A549 (cell line): Measurements from ENCODE around the gene AKAP5.

Experiments
- CEBPB ChIP-seq, 2 experiments: fragments of >200 bp in 1 of 2; sonication (Bioruptor Twin) in 1 of 2; formaldehyde crosslinking in 1 of 2; IDR thresholded peaks; 2 replicates each; pipeline ENCODE4 v1.6.1; 2012 to 2016
- CHD4 ChIP-seq: fragments of 200-600 bp; sonication (generic); IDR thresholded peaks from 2 replicates; pipeline ENCODE4 v1.6.1; 2016; ENCODE audit warnings: antibody characterized with exemption, mild to moderate bottlenecking, borderline replicate concordance
- KDM5A ChIP-seq: fragments of 200-600 bp; sonication (generic); IDR thresholded peaks from 2 replicates; pipeline ENCODE4 v1.6.1; 2016; ENCODE audit warnings: antibody characterized with exemption, mild to moderate bottlenecking
- POLR2A ChIP-seq: IDR thresholded peaks from 2 replicates; pipeline ENCODE4 v1.6.1; 2012; ENCODE audit warnings: mild to moderate bottlenecking, low read length
- POLR2AphosphoS2 ChIP-seq: conservative IDR thresholded peaks from 2 replicates; pipeline ENCODE4 v1.6.1; 2012; ENCODE audit warnings: low read length, improper control_type of control experiment, inconsistent platforms
- RCOR1 ChIP-seq: fragments of 150-350 bp; IDR thresholded peaks from 2 replicates; pipeline ENCODE4 v1.6.1; 2014; ENCODE audit warnings: antibody characterized with exemption, low read length, low read depth
- RFX5 ChIP-seq: fragments of 450-650 bp; IDR thresholded peaks from 2 replicates; pipeline ENCODE4 v1.7.1; 2014; ENCODE audit warnings: antibody characterized with exemption, mild to moderate bottlenecking, moderate library complexity
- TFCP2L1 ChIP-seq: fragments of 250-450 bp; sonication (Bioruptor Pico); IDR thresholded peaks from 2 replicates; pipeline ENCODE4 v1.5.0; 2021; ENCODE audit warnings: mild to moderate bottlenecking
- USF2 ChIP-seq: fragments of 450-650 bp; IDR thresholded peaks from 2 replicates; pipeline ENCODE4 v1.6.1; 2014; ENCODE audit warnings: antibody characterized with exemption
- TF ChIP-seq, protein P1 (sequence below): IDR thresholded peaks from 2 replicates; pipeline ENCODE4 v1.6.1; 2012
- TF ChIP-seq, protein P2 (sequence below): fragments of >200 bp; sonication (Bioruptor Twin); formaldehyde crosslinking; IDR thresholded peaks from 3 replicates; pipeline ENCODE4 v1.5.1; 2016
- TF ChIP-seq, protein P3 (sequence below): fragments of 200-600 bp; sonication (generic); IDR thresholded peaks from 2 replicates; pipeline ENCODE4 v1.6.1; 2016; ENCODE audit warnings: antibody characterized with exemption, mild to moderate bottlenecking, moderate library complexity

- TF ChIP-seq USF2 (no peak), POLR2A (no peak), POLR2AphosphoS2 (no peak), RFX5 (no peak), CHD4 (no peak), TFCP2L1 (CRISPR knock-in tag) (no peak), CEBPB (IDR thresholded peaks at IDR 0.05) (no peak), KDM5A (no peak), RCOR1 (no peak)
- TF ChIP-seq, protein P1, sequence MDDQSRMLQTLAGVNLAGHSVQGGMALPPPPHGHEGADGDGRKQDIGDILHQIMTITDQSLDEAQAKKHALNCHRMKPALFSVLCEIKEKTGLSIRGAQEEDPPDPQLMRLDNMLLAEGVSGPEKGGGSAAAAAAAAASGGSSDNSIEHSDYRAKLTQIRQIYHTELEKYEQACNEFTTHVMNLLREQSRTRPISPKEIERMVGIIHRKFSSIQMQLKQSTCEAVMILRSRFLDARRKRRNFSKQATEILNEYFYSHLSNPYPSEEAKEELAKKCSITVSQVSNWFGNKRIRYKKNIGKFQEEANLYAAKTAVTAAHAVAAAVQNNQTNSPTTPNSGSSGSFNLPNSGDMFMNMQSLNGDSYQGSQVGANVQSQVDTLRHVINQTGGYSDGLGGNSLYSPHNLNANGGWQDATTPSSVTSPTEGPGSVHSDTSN: no peak
- TF ChIP-seq, protein P2, sequence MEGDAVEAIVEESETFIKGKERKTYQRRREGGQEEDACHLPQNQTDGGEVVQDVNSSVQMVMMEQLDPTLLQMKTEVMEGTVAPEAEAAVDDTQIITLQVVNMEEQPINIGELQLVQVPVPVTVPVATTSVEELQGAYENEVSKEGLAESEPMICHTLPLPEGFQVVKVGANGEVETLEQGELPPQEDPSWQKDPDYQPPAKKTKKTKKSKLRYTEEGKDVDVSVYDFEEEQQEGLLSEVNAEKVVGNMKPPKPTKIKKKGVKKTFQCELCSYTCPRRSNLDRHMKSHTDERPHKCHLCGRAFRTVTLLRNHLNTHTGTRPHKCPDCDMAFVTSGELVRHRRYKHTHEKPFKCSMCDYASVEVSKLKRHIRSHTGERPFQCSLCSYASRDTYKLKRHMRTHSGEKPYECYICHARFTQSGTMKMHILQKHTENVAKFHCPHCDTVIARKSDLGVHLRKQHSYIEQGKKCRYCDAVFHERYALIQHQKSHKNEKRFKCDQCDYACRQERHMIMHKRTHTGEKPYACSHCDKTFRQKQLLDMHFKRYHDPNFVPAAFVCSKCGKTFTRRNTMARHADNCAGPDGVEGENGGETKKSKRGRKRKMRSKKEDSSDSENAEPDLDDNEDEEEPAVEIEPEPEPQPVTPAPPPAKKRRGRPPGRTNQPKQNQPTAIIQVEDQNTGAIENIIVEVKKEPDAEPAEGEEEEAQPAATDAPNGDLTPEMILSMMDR: no peak
- TF ChIP-seq, protein P3, sequence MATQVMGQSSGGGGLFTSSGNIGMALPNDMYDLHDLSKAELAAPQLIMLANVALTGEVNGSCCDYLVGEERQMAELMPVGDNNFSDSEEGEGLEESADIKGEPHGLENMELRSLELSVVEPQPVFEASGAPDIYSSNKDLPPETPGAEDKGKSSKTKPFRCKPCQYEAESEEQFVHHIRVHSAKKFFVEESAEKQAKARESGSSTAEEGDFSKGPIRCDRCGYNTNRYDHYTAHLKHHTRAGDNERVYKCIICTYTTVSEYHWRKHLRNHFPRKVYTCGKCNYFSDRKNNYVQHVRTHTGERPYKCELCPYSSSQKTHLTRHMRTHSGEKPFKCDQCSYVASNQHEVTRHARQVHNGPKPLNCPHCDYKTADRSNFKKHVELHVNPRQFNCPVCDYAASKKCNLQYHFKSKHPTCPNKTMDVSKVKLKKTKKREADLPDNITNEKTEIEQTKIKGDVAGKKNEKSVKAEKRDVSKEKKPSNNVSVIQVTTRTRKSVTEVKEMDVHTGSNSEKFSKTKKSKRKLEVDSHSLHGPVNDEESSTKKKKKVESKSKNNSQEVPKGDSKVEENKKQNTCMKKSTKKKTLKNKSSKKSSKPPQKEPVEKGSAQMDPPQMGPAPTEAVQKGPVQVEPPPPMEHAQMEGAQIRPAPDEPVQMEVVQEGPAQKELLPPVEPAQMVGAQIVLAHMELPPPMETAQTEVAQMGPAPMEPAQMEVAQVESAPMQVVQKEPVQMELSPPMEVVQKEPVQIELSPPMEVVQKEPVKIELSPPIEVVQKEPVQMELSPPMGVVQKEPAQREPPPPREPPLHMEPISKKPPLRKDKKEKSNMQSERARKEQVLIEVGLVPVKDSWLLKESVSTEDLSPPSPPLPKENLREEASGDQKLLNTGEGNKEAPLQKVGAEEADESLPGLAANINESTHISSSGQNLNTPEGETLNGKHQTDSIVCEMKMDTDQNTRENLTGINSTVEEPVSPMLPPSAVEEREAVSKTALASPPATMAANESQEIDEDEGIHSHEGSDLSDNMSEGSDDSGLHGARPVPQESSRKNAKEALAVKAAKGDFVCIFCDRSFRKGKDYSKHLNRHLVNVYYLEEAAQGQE: no peak
These were observed 4.1 kb upstream of the AKAP5 start for GRCh38 chr14:64461221-64461620.
